Measurements from ENCODE around the gene FCHSD2.
"Not testable (repeated sequence)": the region's sequence is repeated elsewhere in the genome, so short reads cannot be mapped to it uniquely, and the experiment has no call there.

Gene FCHSD2

GRCh38 chr11:72924568-72925190 is 217.4 kb downstream of the FCHSD2 start:
- no peak overlapping the region for H3K4me3 Mint-ChIP-seq
- no peaks in the 10 kb centered on the region for H3K9me3 Mint-ChIP-seq
- ATAC-seq (no peak), DNase-seq (no peak)
- H3K27me3 Mint-ChIP-seq, result no peaks in the 10 kb centered on the region
- H3K4me1 Mint-ChIP-seq, result peaks cover 10% of the 10 kb centered on the region
- H3K27ac Mint-ChIP-seq, result peak overlapping the region in 1 of 2 donors; percentile 83

- Mint-ChIP-seq H3K27me3 (no peaks in the 10 kb centered on the region), H3K27ac (peak overlapping the region in 1 of 2 donors; percentile 80), H3K4me3 (no peak overlapping the region), H3K4me1 (peaks cover 10% of the 10 kb centered on the region), H3K9me3 (no peaks in the 10 kb centered on the region)
- no peak for ATAC-seq
- no peak for DNase-seq
Measured at GRCh38 chr11:72921028-72921716, 220.9 kb downstream of the FCHSD2 start.

- Mint-ChIP-seq H3K27me3 (no peaks in the 10 kb centered on the region), H3K27ac (peak overlapping the region in 1 of 2 donors; percentile 88), H3K4me1 (peaks cover 4% of the 10 kb centered on the region), H3K4me3 (no peak overlapping the region), H3K9me3 (no peaks in the 10 kb centered on the region)
- DNase-seq (no peak), ATAC-seq (no peak)
Measured at GRCh38 chr11:72920001-72920400, 222.1 kb downstream of the FCHSD2 start.

GRCh38 chr11:72918851-72919250 is 223.3 kb downstream of the FCHSD2 start:
- no peak for DNase-seq
- no peaks in the 10 kb centered on the region for H3K27me3 Mint-ChIP-seq

GRCh38 chr11:72912253-72912652 is 229.9 kb downstream of the FCHSD2 start:
- DNase-seq (no peak), ATAC-seq (no peak)
- Mint-ChIP-seq H3K4me3 (no peak overlapping the region), H3K27me3 (no peaks in the 10 kb centered on the region), H3K27ac (no peak overlapping the region), H3K4me1 (no peaks in the 10 kb centered on the region), H3K9me3 (peaks cover 11 to 32% of the 10 kb centered on the region in 2 donors)

More at GRCh38 chr11:72918851-72919250, 223.3 kb downstream of the FCHSD2 start:
- Mint-ChIP-seq H3K4me1 (no peaks in the 10 kb centered on the region), H3K4me3 (no peak overlapping the region), H3K9me3 (no peaks in the 10 kb centered on the region), H3K27ac (peak overlapping the region in 1 of 2 donors; percentile 19)
- no peak for ATAC-seq

- H3K4me1 Mint-ChIP-seq, H3K4me3 Mint-ChIP-seq, H3K27me3 Mint-ChIP-seq, H3K27ac Mint-ChIP-seq, DNase-seq, ATAC-seq: not testable (repeated sequence)
- H3K9me3 Mint-ChIP-seq, result peaks cover 11 to 43% of the 10 kb centered on the region in 2 donors
Measured at GRCh38 chr11:72909558-72910388, 232.3 kb downstream of the FCHSD2 start.

- ATAC-seq (no peak), DNase-seq (no peak)
- H3K9me3 Mint-ChIP-seq, result peaks cover 11 to 43% of the 10 kb centered on the region in 2 donors
- no peaks in the 10 kb centered on the region for H3K27me3 Mint-ChIP-seq
- no peak overlapping the region for H3K4me3 Mint-ChIP-seq
- no peak overlapping the region for H3K27ac Mint-ChIP-seq
- no peaks in the 10 kb centered on the region for H3K4me1 Mint-ChIP-seq
Measured at GRCh38 chr11:72908032-72908676, 234.0 kb downstream of the FCHSD2 start.

- ATAC-seq (no peak), DNase-seq (no peak)
- H3K4me3 Mint-ChIP-seq, result no peak overlapping the region
- H3K27ac Mint-ChIP-seq, result peak overlapping the region in 1 of 2 donors; percentile 22
- H3K4me1 Mint-ChIP-seq, result no peaks in the 10 kb centered on the region
- no peaks in the 10 kb centered on the region for H3K27me3 Mint-ChIP-seq
- H3K9me3 Mint-ChIP-seq, result peaks cover 5 to 24% of the 10 kb centered on the region in 2 donors
Measured at GRCh38 chr11:72904016-72904415, 238.1 kb downstream of the FCHSD2 start.

GRCh38 chr11:72901374-72901773 is 240.7 kb downstream of the FCHSD2 start:
- no peak for DNase-seq
- Mint-ChIP-seq H3K4me1 (no peaks in the 10 kb centered on the region), H3K27ac (peak overlapping the region in 1 of 2 donors; percentile 38), H3K4me3 (no peak overlapping the region), H3K9me3 (peaks cover 0 to 2% of the 10 kb centered on the region in 2 donors), H3K27me3 (no peaks in the 10 kb centered on the region)
- no peak for ATAC-seq

GRCh38 chr11:72900013-72900412 is 242.1 kb downstream of the FCHSD2 start:
- Mint-ChIP-seq H3K4me3 (no peak overlapping the region), H3K4me1 (no peaks in the 10 kb centered on the region), H3K9me3 (no peaks in the 10 kb centered on the region), H3K27ac (no peak overlapping the region), H3K27me3 (no peaks in the 10 kb centered on the region)
- no peak for DNase-seq
- no peak for ATAC-seq

- Mint-ChIP-seq H3K4me1 (no peaks in the 10 kb centered on the region), H3K4me3 (no peak overlapping the region), H3K27me3 (no peaks in the 10 kb centered on the region), H3K27ac (no peak overlapping the region), H3K9me3 (no peaks in the 10 kb centered on the region)
- DNase-seq (no peak), ATAC-seq (no peak)
Measured at GRCh38 chr11:72899238-72899637, 242.9 kb downstream of the FCHSD2 start.

- ATAC-seq, result no peak
- Mint-ChIP-seq H3K27me3 (no peaks in the 10 kb centered on the region), H3K4me1 (no peaks in the 10 kb centered on the region), H3K27ac (no peak overlapping the region), H3K4me3 (no peak overlapping the region), H3K9me3 (no peaks in the 10 kb centered on the region)
- DNase-seq, result no peak
Measured at GRCh38 chr11:72897506-72897905, 244.6 kb downstream of the FCHSD2 start.

GRCh38 chr11:72896431-72896830 is 245.7 kb downstream of the FCHSD2 start:
- H3K4me3 Mint-ChIP-seq, result no peak overlapping the region
- no peaks in the 10 kb centered on the region for H3K27me3 Mint-ChIP-seq
- no peak overlapping the region for H3K27ac Mint-ChIP-seq
- H3K9me3 Mint-ChIP-seq, result no peaks in the 10 kb centered on the region
- no peak for ATAC-seq
- no peak for DNase-seq
- no peaks in the 10 kb centered on the region for H3K4me1 Mint-ChIP-seq

GRCh38 chr11:72890881-72891280 is 251.2 kb downstream of the FCHSD2 start:
- DNase-seq, result no peak
- ATAC-seq, result no peak
- no peak overlapping the region for H3K27ac Mint-ChIP-seq
- no peaks in the 10 kb centered on the region for H3K27me3 Mint-ChIP-seq
- H3K9me3 Mint-ChIP-seq, result no peaks in the 10 kb centered on the region
- H3K4me1 Mint-ChIP-seq, result no peaks in the 10 kb centered on the region
- H3K4me3 Mint-ChIP-seq, result no peak overlapping the region

GRCh38 chr11:72886619-72887018 is 255.5 kb downstream of the FCHSD2 start:
- Mint-ChIP-seq H3K4me3 (no peak overlapping the region), H3K4me1 (no peaks in the 10 kb centered on the region), H3K27ac (peak overlapping the region in 1 of 2 donors; percentile 4), H3K27me3 (no peaks in the 10 kb centered on the region), H3K9me3 (peaks cover under 1% of the 10 kb centered on the region in 2 donors)
- no peak for ATAC-seq
- DNase-seq, result no peak
